Adrenal gland (tissue), 5 donors: ENCODE data around the gene CFD.

Experiments used
- CTCF ChIP-seq, 6 experiments: fragments of 450-650 bp in 4 of 6; fragments of 200-600 bp in 2 of 6; sonication (generic) in 1 of 6; IDR thresholded peaks; 1 replicate in 5 of 6; 2 replicates in 1 of 6; pipeline versions ENCODE4 v1.5.1 to v1.8.0; 2016 to 2021; ENCODE audit warnings: antibody characterized with exemption in 6 of 6, mild to moderate bottlenecking in 2 of 6, moderate library complexity in 1 of 6
- POLR2A ChIP-seq, 2 donors: fragments of 450-650 bp; IDR thresholded peaks; one replicate each; pipeline ENCODE4 v1.6.1; 2017; ENCODE audit warnings: antibody characterized with exemption in 2 of 2, mild to moderate bottlenecking in 2 of 2, moderate library complexity in 1 of 2
- donor health status: DM: no; HTN: no; CAD: no.

- TF ChIP-seq CTCF (IDR thresholded peaks at IDR 0.05) (no peak), POLR2A (IDR thresholded peaks at IDR 0.05) (no peak)
These were observed 41.0 kb downstream of the CFD start for GRCh38 chr19:900302-901111.
